ENCODE results near the gene RNU2-1.
"Not testable (repeated sequence)": the region's sequence is repeated elsewhere in the genome, so short reads cannot be mapped to it uniquely, and the experiment has no call there.

RNU2-1 gene

GRCh38 chr17:43233877-43234276 lies at the start of gene RNU2-1:
RNU2-1 (minus strand) TSS chr17:43233977.
- DNase-seq: not testable (repeated sequence)

- not testable (repeated sequence) for DNase-seq
These were observed 39.1 kb upstream of the RNU2-1 start for GRCh38 chr17:43272914-43273313.

GRCh38 chr17:43272483-43272882 lies 38.7 kb upstream of the RNU2-1 start:
- not testable (repeated sequence) for DNase-seq

- DNase-seq: not testable (repeated sequence)
These were observed 37.1 kb upstream of the RNU2-1 start for GRCh38 chr17:43270552-43271504.

- DNase-seq: not testable (repeated sequence)
These were observed 12.7 kb upstream of the RNU2-1 start for GRCh38 chr17:43246456-43246855.

- not testable (repeated sequence) for DNase-seq
These were observed 7.0 kb upstream of the RNU2-1 start for GRCh38 chr17:43240596-43241352.

GRCh38 chr17:43239597-43239996 lies 5.8 kb upstream of the RNU2-1 start:
- DNase-seq: not testable (repeated sequence)

- DNase-seq: not testable (repeated sequence)
These were observed 514 bp downstream of the RNU2-1 start for GRCh38 chr17:43233263-43233662.

- DNase-seq: not testable (repeated sequence)
These were observed 1.6 kb downstream of the RNU2-1 start for GRCh38 chr17:43232021-43232699.

GRCh38 chr17:43231205-43232020 lies 2.4 kb downstream of the RNU2-1 start:
- not testable (repeated sequence) for DNase-seq

GRCh38 chr17:43228020-43228782 lies 5.6 kb downstream of the RNU2-1 start, which contains the start of gene CCDC200:
CCDC200 (minus strand) TSS chr17:43228623; CDS start chr17:43228554, 69 bp downstream.
- DNase-seq: not testable (repeated sequence)

GRCh38 chr17:43226393-43226792 lies 7.4 kb downstream of the RNU2-1 start:
- no peak for DNase-seq

GRCh38 chr17:43224146-43224705 lies 9.6 kb downstream of the RNU2-1 start:
- no peak for DNase-seq

GRCh38 chr17:43220511-43221125 lies 13.2 kb downstream of the RNU2-1 start:
- no peak for DNase-seq

GRCh38 chr17:43219746-43220380 lies 13.9 kb downstream of the RNU2-1 start:
- no peak for DNase-seq

GRCh38 chr17:43219001-43219400 lies 14.8 kb downstream of the RNU2-1 start:
- DNase-seq: no peak

- no peak for DNase-seq
These were observed 16.1 kb downstream of the RNU2-1 start for GRCh38 chr17:43217614-43218087.

- DNase-seq: no peak
These were observed 16.8 kb downstream of the RNU2-1 start for GRCh38 chr17:43216762-43217613.

Data from C1 segment of cervical spinal cord (tissue), 14 donors.